BE2C (cell line): ENCODE measurements around the gene KL.

Experiments used
- DNase-seq: peaks from one replicate; pipeline ENCODE4 v3.0.0-alpha.2; 2020
- H3K27me3 ChIP-seq: fragments of 250-450 bp; sonication (Bioruptor Pico); 2 replicates; pipeline ENCODE4 v1.5.1; 2020; ENCODE audit warnings: mild to moderate bottlenecking
- H3K36me3 ChIP-seq: fragments of 250-450 bp; sonication (Bioruptor Pico); 2 replicates; pipeline ENCODE4 v1.5.1; 2020; ENCODE audit warnings: mild to moderate bottlenecking
- H3K4me1 ChIP-seq: fragments of 250-450 bp; sonication (Bioruptor Pico); 2 replicates; pipeline ENCODE4 v1.5.1; 2020
- H3K4me3 ChIP-seq: 2 replicates; pipeline ENCODE4 v1.5.1; 2011; ENCODE audit warnings: low read depth, low read length
- H3K9me3 ChIP-seq: fragments of 250-450 bp; sonication (Bioruptor Pico); 2 replicates; pipeline ENCODE4 v1.5.1; 2020
- TF ChIP-seq, protein P1 (sequence below): IDR thresholded peaks from 2 replicates; pipeline ENCODE4 v1.5.1; 2012; ENCODE audit warnings: mild to moderate bottlenecking, low read depth, low read length

Gene KL

GRCh38 chr13:33105387-33106005, 89.3 kb downstream of the KL start:
- no peak for DNase-seq

DNA sequence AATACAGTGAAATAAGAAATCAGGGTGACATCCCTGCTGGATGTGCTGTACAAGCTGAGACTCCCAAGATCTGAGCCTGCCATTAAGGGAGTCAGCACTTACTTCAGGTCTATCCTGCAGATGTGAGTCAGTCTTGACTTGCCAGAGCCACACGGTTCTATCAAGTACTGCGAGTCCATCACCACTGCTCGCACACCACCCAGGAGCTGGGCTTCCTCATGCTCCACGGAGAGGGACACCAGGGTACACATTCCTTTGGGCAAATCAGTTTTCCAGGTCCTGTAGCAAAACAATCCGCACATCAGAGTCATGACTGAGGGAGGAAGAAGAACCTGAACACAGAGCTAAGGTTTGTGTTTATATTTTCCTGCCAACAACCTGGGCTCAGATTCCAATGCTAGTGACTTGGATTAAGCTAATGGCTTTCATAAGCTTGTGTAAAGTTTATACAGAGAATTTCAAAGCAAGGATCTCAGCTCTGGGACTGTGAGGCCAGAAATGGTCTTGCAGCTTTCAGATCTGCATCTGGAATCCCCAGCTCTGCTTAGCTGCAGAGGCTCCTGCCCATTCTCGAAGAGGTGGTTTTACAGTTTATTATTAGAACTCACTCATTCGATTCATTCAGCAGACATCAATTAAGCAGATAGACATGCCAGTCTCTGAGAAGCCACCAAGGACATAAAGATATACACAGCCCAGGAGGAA, 90.6 kb downstream of the KL start:
- TF ChIP-seq, protein P1, sequence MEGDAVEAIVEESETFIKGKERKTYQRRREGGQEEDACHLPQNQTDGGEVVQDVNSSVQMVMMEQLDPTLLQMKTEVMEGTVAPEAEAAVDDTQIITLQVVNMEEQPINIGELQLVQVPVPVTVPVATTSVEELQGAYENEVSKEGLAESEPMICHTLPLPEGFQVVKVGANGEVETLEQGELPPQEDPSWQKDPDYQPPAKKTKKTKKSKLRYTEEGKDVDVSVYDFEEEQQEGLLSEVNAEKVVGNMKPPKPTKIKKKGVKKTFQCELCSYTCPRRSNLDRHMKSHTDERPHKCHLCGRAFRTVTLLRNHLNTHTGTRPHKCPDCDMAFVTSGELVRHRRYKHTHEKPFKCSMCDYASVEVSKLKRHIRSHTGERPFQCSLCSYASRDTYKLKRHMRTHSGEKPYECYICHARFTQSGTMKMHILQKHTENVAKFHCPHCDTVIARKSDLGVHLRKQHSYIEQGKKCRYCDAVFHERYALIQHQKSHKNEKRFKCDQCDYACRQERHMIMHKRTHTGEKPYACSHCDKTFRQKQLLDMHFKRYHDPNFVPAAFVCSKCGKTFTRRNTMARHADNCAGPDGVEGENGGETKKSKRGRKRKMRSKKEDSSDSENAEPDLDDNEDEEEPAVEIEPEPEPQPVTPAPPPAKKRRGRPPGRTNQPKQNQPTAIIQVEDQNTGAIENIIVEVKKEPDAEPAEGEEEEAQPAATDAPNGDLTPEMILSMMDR, result no peak
- Histone ChIP-seq H3K9me3 (no peaks in the 10 kb centered on the region), H3K4me3 (no peak overlapping the region), H3K4me1 (no peaks in the 10 kb centered on the region), H3K36me3 (peaks cover 6% of the 10 kb centered on the region; the same call in 1 of the 2 replicates), H3K27me3 (no peaks in the 10 kb centered on the region)
- DNase-seq, result no peak

More at GRCh38 chr13:33105387-33106005, 89.3 kb downstream of the KL start:
- H3K27me3 ChIP-seq, result no peaks in the 10 kb centered on the region
- H3K4me3 ChIP-seq, result no peak overlapping the region
- TF ChIP-seq, protein P1, result no peak
- no peaks in the 10 kb centered on the region for H3K9me3 ChIP-seq
- H3K36me3 ChIP-seq, result peaks cover 6% of the 10 kb centered on the region; the same call in 1 of the 2 replicates
- H3K4me1 ChIP-seq, result no peaks in the 10 kb centered on the region

GRCh38 chr13:33107361-33107760, 91.1 kb downstream of the KL start:
- TF ChIP-seq, protein P1, result no peak
- H3K4me3 ChIP-seq, result no peak overlapping the region
- H3K9me3 ChIP-seq, result no peaks in the 10 kb centered on the region
- H3K4me1 ChIP-seq, result no peaks in the 10 kb centered on the region
- H3K36me3 ChIP-seq, result peaks cover 6% of the 10 kb centered on the region; the same call in 1 of the 2 replicates
- DNase-seq, result no peak
- no peaks in the 10 kb centered on the region for H3K27me3 ChIP-seq

DNA sequence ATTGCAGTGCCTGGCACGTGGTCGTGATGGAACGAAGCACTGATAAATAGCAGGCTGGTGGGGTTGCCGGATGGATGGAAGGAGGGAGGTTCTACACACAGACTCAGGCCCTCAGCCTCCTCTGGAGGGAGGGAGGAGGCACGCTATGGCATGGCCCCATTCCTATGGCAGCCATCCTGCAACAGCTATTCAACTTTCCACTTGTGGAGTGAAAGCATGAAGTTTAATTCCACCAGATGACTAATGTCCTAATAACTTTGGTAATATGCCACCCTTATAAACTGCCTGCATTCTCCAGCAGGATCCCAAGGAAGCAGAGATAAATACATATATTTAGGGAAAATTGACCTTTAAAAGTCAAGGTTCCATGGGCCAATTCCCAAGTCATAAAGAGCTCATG, 92.4 kb downstream of the KL start:
- H3K36me3 ChIP-seq, result peaks cover 6% of the 10 kb centered on the region; the same call in 1 of the 2 replicates
- no peaks in the 10 kb centered on the region for H3K9me3 ChIP-seq
- TF ChIP-seq, protein P1, result no peak
- no peak for DNase-seq
- no peak overlapping the region for H3K4me3 ChIP-seq
- no peaks in the 10 kb centered on the region for H3K4me1 ChIP-seq
- H3K27me3 ChIP-seq, result no peaks in the 10 kb centered on the region

DNA sequence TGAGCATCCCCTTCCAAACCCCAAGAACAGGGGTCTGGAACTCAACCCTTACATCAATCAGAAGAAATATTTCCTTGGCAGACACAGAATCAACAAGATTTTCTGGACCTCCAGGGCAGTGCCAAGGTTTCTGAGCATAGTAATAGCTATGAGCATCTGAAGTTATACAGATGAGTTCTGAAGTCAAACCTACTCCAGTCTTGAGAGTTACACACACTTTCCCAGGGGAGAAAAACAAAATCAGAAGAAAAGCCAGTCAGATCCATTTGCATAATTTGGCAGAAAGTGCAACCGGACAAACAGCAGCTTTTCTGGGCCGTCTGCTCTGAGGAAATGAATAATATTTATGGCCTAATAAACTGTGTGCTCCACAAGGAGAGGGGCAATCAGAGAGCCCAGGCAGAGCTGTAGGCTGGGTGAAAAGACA, 93.1 kb downstream of the KL start:
- no peak for DNase-seq
- Histone ChIP-seq H3K4me1 (no peaks in the 10 kb centered on the region), H3K9me3 (no peaks in the 10 kb centered on the region), H3K4me3 (no peak overlapping the region), H3K36me3 (peaks cover 6% of the 10 kb centered on the region; the same call in 1 of the 2 replicates), H3K27me3 (no peaks in the 10 kb centered on the region)
- TF ChIP-seq, protein P1, result no peak

DNA sequence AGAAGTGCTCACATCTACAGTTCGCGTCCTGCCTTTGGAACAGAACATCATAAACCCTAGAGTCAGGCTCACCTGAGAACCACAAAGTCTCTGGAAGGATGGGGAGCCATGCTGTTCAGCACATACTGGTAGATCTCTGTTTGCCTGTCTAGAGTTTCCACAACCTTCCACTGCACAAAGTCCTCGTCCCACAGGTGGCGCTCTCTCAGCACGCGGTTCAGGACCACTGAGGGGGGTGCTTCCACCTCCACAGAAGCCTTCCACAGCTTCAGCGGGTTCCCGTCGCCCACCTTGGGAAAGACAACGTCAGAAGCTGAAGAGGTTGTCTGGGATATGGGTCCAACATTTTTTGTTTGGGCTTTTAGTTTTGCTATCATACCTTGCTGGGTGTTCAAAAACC, 93.6 kb downstream of the KL start:
- TF ChIP-seq, protein P1, result peak; percentile 46
- H3K27me3 ChIP-seq, result no peaks in the 10 kb centered on the region
- H3K36me3 ChIP-seq, result peaks cover 6% of the 10 kb centered on the region; the same call in 1 of the 2 replicates
- peak; percentile 46 for DNase-seq
- no peaks in the 10 kb centered on the region for H3K4me1 ChIP-seq
- H3K9me3 ChIP-seq, result no peaks in the 10 kb centered on the region
- no peak overlapping the region for H3K4me3 ChIP-seq
